IPS-NIHi11 (cell line): ENCODE measurements around the gene TRMT1.
A peak's percentile ranks its signal among the peaks of the same experiment; 100 is the strongest.

Experiments used
- DNase-seq: peaks from one replicate; pipeline ENCODE4 v3.0.0; 2012; ENCODE audit warnings: mixed read lengths, low spot score

The TRMT1 gene

DNA sequence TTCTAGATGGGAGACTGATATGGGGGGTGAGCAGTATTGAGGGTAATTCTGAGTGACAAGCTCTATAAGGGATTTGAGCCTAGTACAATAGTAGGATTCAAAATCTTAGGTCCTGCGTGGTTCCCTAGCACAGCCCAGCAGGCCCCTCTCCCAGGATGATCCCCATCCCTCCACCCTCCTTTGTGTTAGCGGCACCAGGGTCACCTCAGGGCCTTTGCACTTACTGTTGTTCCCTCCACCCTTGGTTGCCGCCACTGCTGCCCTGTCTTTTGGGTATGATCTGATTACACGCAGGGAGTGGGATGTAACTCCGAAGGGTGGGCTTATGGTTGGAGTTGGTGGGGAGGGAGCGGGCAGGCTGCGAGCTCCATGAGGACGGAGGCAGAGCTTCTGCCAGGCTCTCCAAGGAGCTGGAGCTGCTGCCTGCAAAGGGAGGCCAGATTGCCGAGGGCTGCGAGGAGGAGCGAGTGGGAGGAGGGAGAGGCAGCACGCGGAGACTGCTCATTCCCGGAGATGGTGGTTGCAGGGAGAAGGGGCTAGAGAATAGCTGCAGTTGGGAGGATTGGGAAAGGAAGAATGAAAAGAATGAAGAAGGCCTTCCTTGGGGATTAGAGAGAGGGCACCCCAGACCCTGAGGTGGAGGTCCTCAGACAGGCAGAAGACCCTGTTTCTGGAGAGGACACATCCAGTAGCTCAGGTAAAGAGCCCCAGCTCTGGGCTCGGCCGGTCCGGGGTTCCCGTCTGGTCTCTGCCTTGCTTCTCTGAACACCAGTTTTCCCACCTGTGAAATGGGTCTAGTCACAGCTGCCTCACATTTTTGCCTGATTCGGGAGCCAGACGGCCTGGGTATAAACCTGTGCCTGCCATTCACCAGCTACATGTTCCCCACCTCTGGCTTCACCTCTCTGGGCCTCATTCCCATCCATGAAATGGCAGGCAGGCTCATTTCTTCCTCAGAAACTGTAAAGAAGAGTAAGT is 6.7 kb upstream of the TRMT1 start:
- no peak for DNase-seq

DNA sequence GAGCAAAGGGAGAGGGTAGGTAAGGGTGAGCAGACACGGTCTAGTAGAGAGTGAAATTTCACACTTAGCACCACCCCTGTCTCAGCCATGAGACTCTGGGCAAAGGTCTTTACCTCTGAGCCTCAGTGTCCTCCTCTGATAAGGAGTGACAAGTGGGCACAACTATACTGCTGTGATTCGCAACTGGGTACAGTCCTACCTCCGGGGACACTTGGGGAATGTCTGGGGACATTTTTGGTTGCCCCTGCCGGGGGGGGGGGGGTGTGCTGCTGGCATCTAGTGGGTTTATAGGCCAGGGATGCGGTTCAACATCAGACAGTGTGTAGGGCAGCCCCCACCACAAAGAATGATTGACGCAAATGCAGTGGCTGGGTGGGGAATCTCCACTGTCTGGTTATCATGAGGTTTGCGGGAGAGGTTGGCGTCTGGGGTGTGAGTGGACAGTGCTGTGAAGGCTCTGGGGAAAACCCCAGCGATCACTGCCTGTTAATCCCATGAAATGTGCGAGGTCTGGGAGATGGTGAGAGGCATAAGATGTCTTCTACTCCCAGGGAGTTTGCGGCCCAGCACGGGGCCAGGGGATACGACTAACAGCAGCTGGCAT is 5.8 kb upstream of the TRMT1 start:
- DNase-seq, result no peak

DNA sequence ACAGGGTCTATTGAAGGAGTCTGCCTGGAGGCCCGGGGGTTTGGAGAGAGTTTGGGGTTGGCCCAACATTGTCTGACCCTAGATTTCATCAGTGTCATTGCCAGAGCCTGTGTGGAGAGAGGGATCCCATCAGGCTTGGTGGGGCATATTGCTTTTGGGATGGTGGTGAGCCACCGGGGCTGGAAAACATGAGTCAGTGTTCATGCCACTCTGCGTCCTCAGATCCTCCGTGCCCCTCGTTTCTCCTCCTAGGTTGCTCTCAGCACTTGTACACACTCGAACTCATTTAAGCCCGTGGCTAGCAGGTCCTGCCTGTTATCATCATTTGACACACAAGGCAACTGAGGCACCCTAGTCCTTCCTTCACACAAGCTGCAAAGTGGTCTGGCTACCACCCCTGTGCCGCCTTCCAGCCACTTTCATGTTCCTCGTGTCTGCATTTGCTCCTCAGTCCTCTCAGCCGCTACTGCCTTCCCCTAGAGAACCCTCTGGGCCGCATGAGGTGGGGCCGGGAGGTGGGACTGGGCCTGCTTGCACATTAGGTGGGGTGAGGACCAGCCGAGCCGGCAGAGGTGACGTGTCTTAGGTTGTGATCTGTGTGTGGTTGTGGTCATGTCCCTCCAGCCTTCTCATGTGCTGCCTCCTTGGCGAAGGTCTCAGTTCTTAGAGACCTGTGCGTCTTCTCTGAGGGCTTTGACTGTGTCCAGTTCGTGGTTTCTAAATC is 5.2 kb upstream of the TRMT1 start:
- no peak for DNase-seq

DNA sequence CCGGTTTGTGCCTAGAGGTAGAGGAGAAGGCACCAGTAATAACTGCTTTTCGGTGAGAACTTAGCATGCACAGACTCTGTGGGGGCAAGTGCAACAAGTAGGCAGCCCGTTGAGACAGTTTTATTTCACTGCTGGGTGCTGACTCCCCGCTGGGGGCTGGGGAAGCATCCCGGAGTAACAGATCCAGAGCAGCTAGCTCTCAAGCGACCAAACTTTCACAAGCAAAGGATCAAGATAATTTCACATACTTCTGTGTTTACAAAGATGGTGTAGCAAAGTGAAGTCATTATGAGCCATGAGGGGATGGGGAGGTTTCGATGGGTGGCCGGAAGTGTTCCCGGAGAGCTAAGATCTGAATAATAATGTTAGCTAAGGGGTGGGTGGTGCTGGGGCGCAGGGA is 4.3 kb upstream of the TRMT1 start:
- no peak for DNase-seq

DNA sequence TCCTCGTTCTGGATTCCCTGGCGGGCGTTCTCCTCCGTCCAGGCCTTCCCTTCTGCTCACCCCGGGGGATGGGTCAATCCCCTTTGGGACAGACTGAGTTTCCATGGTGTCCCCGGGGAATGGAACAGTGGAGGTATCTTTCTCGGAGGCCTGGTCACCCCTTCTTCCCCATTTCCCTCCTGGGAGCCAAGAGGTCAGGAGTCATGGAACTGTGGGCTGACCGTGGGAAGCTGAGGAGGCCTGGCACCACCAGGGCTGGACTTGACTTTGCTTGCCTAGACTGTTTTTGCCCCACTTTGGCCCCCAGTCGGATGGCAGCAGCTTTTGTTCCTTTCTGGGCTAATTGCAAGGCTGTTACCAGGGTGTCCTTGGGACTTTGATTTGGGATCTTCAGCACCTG is 3.5 kb upstream of the TRMT1 start:
- DNase-seq, result no peak

DNA sequence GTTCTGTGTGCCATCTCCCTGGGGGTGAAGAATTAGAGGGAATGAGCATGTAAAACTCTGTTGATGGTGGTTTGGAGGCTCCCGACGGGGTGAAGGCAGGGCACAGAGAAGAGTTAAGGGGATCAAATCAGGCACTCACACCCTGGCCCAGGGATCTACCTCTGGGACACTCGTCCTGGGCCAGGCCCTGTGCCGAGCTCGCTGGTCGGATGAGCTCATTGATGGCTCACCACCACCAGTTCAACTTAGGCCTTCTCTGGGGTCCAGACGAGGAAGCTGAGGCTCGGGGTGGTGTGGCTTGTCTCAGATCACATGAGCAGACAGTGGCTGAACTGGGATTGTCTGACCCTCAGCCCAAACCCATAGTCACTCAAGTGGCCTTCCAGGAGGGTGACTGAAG is 3.1 kb upstream of the TRMT1 start:
- no peak for DNase-seq

DNA sequence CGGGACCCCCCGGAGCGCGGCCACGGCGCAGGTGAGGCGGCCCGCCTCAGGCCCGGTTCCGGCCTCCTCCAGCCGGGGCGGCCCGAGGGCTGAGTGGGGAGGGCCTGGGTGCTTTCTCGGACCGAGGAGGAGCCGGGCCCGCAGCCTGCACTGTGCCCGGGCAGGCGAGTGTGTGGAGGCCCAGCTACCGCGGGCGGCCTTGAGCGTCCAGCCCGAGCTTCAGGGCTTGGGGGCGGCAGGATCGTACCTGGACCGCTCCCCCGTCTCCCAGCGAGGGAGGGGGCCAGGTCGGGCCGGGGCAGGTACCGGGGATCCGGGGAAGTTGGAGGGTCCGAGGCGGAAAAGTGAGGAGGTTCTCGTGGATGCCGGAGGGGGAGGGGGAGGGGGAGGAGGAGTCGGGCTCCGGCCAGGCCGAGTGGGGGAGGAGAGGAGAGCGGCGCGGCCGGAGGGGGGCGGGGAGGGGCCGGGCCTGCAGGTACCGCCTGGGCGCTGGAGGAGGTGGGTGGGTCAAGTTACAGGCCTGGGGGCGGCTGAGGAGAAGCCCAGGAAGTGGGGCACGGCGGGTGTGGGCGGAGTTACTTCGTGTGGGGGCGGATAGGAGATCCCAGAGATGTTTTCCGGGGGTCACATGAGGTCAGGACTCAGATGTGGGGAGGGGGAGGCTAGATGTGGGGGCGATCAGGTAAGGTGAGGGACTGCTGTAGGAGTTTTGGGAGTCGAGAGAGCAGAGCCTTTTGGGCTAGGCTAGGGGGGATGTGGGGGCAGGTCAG is 2.1 kb upstream of the TRMT1 start:
- peak; percentile 97 for DNase-seq

DNA sequence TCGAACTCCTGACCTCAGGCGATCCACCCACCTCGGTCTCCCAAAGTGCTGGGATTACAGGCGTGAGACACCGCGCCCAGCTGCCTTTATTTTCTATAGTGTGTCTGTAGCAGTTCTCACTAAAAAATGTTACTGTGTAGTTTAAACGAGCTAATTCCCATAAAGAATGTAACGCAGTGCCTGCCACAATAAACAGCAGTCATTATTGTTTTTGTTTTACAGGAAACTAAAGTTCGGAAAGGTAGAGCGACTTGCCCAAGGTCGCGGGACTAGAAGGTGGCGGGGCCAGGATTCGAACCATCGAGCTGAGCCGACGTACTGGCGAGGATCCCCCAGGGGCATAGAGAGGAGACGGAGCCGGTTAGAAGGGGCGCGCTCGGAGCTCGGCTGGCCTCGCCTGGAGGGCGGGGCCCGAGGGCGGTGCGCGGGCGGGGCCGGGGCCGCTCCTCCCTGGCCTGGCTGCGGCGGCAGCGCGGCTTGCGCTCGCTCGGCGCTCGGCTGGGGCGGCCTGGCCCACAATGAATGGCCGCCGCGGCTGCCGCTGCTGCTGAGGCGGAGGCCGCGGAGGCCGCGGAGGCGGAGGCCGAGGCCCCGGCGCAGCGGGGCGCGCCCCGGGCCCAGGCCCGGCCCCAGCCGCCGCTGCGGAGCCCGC is 1.4 kb upstream of the TRMT1 start, which contains the start of gene NACC1:
NACC1 (plus strand) TSS at position 493 of the 652 bp plus-strand sequence. CDS start 16,944 bp downstream, outside the sequence.
- peak; percentile 96 for DNase-seq

DNA sequence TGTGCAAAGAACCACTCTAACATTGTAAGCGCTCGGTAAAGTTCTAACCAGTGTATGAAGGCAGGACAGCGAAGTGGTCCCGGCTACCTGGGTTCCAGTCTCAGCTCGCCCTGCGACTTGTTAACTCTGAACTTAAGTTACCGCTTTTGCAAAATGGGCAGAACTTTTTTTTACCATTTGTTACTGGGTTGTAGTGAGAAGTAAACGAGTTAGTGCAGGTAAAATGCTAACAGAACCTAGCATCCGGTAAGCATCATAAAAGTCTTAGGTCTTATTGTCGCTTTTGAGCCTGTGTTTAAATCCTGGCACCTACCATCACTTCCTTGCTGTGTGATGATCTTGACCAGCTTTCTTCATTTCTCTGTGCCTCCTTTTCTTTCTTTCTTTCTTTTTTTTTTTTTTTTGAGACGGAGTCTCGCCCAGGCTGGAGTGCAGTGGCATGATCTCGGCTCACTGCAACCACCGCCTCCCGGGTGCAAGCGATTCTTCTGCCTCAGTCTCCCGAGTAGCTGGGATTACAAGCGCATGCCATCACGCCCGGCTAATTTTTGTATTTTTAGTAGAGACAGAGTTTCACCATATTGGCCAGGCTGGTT is 734 bp upstream of the TRMT1 start:
- no peak for DNase-seq

DNA sequence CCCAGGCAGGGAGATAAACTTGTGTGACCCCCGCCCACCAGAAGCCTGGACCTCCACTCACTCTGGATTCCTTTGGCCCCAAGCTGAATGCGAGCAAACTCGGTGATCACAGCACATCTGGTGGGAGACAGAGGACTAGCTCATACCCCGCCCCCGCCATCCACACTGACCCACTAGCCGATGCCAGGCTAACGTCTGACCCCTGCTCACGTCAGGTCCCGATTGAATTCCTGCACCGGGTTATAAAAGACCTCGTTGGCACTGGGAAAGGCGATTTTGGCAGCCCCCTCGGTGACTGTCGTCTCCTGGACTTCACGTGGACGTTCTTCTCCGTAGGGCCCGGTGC is 631 bp downstream of the TRMT1 start:
- DNase-seq, result no peak

DNA sequence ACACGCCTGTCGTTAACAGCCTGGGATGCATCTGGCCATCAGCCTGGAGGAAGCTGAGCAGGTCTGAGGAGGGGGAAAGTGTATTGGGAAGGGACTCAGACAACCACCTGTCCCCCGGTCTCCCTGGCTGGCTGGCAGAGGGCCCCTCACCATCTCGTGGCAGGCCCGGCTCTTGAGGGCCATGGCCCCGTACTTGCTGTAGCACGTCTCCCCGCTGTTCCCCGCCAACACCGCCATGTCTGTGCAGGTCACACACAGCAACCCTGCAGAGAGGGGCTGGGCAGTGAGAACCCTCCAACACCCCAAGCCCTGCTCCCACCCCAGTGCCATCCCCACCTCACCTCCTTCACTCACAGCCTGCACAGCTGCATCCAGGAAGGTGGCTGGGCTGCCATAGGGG is 4.0 kb downstream of the TRMT1 start:
- no peak for DNase-seq

DNA sequence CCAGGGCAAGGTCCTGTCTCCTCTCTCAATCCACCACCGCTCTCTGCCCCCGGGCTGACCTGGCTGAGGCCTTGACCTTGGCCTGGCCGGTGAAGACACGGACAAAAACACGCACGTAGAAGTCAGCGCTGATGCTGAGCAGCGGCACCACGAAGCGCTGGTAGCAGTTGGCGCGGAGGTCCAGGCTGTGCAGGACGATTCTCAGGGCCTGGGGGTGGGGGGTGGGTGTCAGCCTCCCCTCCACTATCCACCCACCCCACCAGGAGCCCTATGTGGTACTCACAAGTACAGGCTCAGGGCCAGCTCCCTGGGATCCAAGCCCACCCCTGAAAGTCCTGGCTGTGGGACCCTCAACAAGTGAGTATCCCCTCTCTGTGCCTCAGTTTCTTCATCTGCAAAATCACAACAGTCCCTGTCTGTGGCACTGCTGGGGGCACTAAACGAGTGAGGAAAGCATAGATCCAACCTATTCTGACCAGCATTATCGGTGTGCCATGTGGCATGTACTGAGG is 6.4 kb downstream of the TRMT1 start:
- DNase-seq, result no peak

DNA sequence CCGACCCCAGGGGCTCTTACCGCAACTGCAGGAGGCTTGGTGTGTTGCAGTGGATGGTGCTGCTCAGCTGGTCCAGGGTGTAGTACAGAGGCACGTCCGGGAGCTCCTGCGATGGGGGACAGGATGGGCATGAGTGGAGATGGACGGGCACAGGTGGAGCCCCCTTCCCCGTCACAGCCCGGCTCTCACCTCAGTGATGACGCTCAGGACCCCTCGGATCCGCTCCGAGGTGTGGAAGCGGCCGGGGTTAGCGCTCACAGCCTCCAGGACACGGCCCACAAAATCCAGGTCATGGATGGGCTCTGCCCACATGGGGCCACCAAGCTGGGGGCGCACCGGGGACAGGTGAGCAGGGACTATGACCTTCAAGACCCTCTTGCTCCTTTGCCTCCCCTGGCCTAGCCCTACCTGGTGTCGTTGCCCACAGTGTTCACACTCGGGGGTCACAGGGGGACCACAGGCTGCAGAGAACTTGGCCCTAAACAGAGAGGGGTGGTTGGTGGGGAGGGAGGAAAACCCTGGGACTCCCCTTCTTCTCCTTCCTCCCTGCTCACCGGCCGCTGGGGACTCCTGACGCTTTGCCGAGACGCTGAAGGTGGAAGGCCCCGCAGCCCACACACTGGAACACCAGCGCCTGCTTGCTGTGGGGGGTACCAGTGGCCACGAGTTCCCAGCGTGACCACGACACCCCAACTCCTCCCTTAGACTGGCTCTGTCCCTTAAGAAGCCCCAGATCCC is 7.0 kb downstream of the TRMT1 start:
- no peak for DNase-seq

DNA sequence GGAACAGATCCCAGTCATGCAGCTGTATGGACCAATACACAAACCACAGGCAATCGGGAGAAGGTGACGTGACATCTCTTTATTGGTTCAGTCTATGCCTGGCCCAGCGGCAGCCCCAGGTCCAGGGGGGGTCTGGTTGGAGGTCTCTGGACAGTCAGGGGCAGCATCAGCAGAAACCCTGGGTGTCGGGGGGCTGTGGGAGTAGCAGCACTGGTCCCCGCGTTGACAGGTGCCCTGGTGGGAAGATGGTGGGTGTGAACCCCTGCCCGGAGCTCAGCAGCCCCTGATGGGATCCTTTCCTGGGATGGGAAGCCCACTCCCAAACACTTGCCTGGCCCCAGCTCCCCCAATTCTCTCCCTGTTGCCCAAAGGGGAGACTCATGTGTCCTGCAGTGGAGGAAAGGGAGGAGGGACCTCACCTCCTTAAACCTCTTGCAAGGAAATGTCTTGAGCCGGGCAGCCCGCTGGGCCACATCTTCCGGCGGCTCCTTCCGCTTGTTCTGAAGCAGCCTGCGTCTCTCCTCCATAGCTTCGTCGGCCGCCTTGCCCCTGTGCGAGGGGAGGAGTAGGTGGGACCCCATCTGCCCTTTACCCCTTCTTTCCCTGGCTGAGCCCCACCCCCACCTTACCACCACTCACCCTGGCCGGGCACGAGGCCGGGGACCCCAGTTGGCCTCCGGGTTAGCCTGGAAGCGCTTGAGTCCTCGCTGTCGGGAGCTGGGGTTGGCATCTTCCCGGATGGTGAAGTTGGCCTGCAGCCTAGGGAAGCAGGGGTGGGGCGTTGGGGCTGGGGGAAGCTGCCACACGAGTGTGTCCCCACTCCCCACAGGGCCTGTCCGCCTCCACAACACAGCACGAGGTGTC is 11.5 kb downstream of the TRMT1 start:
- DNase-seq, result no peak

DNA sequence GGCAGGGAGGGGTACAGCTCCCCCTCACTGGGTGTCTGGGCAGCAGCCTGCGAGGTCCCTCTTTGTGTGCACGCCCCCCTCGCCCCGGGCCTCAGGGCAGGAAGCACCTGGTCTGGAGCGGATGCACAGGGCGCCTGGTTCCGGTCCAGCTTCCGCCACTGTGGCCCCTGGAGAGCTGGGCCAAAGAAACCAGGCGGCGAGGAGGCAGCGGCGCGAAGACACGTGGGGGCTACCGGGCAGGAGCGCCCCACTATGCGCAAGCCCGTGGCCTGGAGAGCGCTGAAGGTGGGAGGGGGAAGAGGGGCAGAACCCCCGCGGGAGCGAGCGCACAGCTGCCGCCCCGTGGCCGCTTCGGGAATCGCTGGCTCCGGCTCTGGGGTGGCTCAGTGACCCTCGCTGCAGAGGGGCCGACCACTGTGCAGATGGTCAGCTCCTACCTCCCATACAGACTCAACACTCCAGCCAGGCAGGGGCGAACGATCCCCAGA is 12.1 kb downstream of the TRMT1 start:
- peak; percentile 89 for DNase-seq

DNA sequence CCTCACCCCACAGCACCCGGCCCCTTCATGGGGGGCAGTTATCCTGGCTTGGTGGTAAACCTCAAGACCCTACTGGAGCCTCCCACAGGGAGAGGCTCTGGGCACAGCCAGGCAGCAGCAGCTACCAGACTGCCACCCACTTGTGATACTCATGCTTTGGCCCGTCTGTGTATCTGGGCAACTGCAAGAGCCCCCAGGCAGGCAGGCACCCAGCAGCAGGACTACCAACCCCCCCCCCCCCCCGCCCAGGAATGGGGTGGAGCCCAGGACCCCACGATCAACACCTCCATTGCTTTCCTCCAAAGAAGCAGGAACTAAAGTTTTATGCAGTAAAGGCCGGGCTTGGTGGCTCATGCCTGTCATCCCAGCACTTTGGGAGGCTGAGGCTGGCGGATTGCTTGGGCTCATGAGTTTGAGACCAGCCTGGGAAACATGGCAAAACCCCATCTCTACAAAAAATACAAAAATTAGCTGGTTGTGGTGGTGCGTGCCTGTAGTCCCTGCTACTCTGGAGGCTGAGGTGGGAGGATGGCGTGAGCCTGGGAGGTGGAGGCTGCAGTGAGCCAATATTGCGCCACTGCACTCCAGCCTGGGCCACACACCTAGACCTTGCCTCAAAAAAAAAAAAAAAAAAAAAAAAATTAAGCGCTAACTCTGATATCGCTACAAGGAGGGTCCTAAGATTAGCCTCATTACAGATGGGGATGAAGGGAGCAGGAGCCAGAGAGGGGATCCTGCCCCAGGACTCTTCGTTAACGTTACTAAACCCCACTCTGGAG is 12.8 kb downstream of the TRMT1 start:
- DNase-seq, result no peak

DNA sequence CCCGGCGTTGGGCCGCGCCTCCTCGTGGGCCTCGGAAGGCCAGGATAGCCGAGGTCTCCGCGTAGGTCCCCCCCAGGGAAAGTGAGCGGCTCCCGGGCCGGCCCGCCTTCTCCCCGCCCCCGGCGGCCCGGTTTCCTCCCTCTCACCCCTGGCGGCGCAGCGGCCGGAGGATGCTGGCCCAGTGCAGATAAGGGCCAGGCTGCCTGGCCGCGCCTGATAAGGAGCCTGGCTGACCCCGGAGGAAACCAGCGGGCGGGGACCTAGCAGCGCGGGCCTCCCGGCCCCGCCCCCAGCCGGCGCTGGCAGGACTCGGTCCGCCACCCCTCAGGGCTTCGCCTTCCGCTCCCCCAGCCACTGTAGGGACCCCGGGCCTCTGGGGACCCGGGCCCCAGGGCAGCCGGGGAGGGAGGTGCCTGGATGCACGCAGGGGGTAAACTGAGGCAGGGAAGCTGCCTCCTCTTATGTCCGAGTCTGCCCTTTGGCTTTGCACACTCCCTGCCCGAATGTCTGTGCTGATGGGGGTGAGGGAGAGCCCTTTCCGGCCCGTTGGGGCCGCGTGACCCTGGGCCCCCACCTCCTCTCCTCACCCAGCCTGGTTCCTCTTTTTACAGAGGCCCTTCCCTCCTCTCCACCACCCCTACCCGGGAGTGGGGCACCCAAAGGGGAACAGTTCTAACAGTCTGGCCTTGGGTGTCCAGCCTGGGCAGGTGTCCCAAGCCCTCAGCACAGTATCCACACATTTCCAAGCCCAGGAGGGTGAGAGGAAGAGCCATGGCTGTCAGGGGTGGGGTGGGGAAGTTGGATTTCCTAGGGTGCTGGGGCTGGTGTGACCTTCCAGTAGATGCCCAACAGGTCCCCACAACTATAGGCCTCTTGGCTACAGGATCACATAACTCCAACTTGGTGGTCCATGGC is 13.6 kb downstream of the TRMT1 start, which contains the start of gene LYL1:
LYL1 (minus strand) TSS at position 193 of the 915 bp plus-strand sequence. CDS start 1,687 bp downstream, outside the sequence.
- DNase-seq, result peak; percentile 77
